GM23248 (cell line): Measurements from ENCODE around the gene MAGEA9B.
"Not testable (repeated sequence)": the region's sequence is repeated elsewhere in the genome, so short reads cannot be mapped to it uniquely, and the experiment has no call there.

Experiments
- EZH2 ChIP-seq: fragments of 200-600 bp; sonication (generic); IDR thresholded peaks from 2 replicates; pipeline ENCODE4 v1.6.1; 2018; ENCODE audit warnings: antibody characterized with exemption, mild to moderate bottlenecking; ENCODE audit not compliant: insufficient read depth, poor library complexity, severe bottlenecking
- EZH2phosphoT487 ChIP-seq: fragments of 200-600 bp; sonication (generic); IDR thresholded peaks from 2 replicates; pipeline ENCODE4 v1.6.1; 2018; ENCODE audit warnings: antibody characterized with exemption, moderate library complexity, mild to moderate bottlenecking, low read depth; ENCODE audit not compliant: insufficient read depth

DNA sequence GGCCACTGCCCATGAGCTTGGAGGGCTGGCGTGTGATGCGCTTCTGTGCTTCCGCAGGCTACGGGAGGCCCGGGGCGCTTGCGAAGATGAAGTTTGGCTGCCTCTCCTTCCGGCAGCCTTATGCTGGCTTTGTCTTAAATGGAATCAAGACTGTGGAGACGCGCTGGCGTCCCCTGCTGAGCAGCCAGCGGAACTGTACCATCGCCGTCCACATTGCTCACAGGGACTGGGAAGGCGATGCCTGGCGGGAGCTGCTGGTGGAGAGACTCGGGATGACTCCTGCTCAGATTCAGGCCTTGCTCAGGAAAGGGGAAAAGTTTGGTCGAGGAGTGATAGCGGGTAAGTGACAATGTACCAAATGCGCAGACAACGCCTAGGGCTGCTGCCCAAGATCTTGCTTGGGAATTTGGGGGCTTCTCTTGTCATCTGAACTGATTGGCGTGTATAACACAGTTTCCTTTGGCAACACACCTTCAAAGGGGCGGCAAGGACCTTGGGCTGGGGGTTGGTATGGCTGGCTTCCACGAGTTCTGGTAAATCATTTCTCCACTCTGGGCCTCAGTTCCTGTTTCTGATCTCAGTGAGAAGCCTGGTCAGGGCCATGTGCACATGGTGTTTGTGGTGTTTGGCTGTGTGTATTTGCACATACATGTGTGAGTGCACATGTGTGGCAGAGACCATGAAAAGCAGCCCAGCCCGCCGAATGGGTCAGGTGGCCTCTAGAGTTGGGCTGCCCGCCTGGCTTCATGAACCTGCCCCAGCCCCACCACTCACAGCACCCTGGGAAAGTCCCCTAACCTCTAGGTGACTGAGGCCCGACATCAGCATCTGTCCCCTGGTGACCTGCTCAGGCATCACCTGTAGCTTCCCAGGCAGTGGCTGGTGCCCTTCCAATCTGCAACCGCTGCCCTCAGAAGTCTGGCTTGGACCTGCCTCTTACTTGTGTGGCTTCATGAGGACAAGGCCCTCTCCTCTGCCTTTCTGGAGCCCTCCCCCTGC, 41.4 kb downstream of the MAGEA9B start:
- not testable (repeated sequence) for TF ChIP-seq EZH2, EZH2phosphoT487
